AG20443 (cell line): Measurements from ENCODE around the gene HM13.
"Not testable (repeated sequence)": the region's sequence is repeated elsewhere in the genome, so short reads cannot be mapped to it uniquely, and the experiment has no call there.

Experiments used
- DNase-seq: peaks from one replicate; pipeline ENCODE4 v3.0.0; 2012; ENCODE audit warnings: low spot score, mixed read lengths

HM13 gene

DNA sequence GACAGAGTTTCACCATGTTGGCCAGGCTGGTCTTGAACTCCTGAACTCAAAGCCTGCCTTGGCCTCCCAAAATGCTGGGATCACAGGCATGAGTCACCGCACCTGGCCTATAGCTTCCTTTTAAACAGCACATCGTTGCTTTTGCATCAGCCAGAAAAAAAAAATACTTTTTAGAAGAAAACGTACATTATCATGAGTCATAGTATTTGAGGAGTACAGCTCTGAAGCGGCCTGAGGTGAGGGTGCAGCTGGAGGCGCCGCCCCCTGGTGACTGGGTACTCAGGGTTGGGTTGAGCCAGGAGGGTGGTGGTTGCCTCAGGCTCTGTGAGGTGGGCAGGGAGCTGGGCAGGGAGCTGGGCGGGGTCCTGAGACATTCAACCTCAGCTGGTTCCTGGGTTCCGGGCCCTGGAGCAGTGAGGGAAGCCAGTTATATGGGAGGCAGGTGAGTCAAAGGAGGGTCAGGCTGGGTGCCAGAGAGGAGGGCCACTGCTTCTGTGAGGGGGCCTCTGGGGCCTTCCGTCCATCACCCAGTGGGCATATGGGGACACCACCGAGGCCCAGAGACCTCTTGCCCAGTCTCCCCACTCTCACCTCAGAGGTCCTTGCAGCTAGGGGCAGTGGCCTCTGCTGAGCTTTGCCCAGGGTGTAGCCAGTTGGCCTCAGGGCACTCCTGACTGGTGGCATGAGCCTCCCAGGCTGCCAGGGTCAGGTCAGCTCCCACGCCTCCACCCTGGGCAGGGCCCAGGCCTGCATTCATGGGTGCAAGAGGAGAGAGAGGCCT is 79.2 kb downstream of the HM13 start:
- DNase-seq, result peak; percentile 56

DNA sequence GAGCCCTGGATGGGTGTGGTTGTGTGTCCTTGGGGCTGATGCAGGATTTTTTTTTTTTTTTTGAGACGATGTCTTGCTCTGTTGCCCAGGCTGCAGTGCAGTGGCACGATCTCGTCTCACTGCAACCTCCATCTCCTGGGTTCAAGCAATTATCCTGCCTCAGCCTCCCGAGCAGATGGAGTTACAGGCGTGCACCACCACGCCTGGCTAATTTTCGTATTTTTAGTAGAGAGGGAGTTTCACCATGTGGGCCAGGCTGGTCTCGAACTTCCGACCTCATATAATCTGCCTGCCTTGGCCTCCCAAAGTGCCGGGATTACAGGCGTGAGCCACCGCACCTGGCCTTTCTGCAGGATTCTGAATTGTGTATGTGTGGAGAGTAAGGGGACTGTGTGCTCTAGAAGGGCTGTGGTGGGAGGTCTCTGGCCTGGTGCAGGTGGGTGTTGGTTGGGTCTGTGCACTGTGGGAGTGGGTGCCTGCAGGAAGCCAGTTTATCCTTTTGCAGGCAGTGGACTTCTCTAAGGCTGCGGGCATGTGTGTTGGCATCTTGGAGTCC is 79.8 kb downstream of the HM13 start:
- DNase-seq, result no peak

DNA sequence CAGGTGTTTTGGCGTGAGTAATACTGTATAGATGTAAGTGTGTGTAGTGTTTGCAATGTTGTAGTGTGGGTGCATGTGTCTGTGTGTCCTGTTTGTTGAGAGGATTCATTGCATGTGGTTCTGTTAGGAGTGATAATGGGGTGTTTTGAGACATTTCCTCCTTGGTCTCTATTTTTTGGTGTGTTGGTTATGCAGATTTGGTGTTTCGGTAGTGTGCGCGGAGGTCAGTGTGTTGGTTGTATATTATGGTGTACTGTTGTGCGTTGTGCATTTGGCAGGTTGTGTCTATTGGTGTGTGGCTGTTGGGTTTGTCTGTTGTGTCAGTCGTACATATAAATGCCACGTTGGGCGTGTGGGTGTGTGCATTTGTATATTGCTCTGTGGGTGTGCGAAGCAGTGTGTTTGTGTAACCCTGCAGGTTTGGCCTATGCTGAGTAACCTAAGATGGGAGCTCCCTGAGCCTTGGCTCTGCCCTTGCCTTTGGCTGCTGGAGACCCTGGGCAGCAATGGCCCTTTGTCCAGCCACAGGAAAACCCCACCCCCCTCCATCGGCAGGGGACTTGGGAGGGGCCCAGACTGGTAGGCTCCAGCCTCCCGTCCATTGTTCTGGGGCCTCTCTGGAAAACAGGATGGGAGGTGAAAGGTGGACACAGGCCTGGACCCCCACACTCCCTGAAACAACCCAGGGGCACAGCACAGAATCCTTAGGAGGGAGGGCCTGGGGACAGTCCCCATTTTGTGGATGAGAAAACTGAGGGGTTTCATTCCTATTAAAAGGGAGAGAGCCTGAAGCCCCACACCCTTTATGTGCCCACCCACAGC is 80.5 kb downstream of the HM13 start:
- no peak for DNase-seq

DNA sequence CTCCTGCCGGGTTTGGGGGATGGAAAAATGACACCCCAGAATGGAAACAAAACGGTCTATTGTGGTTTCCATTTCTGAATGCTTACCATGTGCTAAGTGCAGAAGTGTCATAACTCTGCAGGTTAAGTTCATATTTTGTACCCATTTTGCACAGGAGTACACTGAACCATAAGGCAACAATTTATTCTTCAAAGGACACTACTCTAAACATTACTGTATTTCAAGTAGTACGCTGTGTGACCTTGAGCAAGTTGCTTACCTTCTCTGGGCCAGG is 81.1 kb downstream of the HM13 start:
- no peak for DNase-seq

DNA sequence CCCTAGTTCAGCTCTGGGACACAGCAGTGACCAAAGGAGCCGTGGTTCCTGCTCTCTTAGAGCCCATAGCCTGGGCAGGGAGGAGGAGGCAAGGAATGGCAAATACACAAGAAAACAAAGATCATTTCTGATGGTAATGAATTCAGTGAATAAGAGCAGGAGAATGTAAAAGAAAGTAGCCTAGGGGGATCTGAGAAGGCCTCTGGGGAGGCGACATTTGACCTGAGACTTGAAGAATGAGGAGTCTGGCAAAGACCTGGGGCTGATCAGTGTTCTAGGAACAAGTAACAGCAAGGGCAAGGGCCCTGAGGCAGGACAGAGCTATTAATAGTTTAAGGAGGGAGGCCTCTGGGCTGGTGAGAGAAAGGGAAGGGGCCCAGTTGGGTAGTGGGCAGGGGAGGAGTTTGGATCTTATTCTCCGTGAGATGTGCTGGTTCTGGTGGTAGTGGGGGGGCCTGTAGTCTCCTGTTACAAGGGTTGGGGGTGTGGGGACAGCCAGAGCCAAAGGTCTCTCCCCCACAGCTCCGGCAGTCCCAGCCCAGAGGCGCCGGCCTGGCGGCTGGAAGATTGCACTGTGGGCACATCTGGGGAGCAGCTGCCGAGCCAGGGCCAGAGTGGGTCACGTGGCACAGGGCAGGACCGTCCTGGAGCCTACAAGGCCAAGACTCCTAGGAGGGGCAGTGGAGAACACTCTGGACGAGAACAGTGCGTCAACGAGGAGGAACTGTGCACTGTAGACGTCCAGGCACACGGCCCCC is 81.6 kb downstream of the HM13 start:
- DNase-seq, result peak; percentile 93

DNA sequence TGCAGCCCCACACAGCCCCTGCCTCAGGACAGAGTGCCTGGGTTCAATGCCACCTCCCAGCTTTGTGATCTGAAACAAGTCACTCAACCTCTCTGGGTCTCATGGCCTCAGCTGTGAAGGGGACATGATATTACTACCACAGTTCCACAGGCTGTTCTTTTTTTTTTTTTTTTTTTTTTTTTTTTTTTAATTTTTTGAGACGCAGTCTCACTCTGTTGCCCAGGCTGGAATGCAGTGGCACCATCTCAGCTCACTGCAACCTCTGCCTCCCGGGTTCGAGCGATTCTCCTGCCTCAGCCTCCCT is 82.1 kb downstream of the HM13 start:
- DNase-seq, result not testable (repeated sequence)

DNA sequence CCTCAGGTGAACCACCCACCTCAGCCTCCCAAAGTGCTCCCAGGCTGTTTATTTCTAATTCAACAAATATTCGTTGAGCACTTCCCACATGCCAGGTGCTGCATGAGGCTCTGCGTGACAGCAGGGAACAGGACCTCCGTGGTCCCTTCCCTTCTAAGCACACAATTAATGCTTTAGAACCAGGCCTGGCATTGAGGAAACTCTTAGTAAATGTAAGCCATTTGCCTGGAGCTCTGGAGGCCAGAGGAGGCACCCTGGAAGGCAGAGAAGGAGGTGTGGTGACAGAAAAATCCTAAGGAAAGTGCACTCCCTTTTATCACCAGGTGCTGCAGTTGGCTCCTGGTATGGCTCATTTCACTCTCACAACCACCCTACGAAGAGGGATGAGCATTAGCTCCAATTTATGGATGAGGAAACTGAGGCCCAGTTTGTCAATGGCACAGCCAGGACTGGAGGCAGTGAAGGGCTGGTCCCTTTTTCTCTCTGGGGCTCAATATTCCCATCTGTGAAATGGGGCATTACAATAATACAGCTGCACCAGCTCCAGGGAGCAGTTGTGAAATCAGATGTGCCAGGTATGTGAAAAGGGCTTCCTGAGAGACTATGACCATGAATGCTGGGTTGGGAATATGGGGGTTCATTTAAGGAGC is 82.7 kb downstream of the HM13 start:
- no peak for DNase-seq

DNA sequence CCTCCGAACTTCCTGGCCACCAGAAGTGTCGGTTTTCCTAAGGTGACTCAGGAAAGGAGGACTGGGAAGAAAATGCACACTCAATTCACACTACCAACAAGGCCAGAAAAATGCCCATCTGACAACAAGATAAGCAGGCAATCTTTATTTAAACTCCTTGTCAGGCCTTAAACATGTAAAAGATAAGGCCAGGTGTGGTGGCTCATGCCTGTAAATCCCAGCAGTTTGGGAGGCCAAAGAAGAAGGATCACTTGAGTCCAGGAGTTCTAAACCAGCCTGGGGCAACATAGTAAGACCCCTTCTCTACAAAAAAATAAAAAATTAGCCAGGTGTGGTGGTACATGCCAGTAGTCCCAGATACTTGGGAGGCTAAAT is 83.2 kb downstream of the HM13 start:
- DNase-seq, result no peak

DNA sequence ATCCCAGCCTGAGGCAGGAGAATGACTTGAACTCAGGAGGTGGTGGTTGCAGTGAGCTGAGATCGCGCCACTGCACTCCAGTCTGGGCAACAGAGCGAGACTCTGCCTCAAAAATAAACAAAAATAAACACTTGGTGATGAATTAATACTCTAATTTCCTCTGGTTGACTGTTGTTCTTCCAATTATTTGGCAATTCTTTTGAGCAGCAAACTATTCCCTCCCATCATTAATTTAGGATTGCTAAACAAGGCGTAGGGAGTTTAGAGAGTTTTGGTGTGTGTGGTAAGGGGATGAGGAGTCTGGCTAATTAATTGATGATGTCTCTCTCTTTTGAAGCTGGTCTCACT is 88.2 kb downstream of the HM13 start:
- DNase-seq, result peak; percentile 13

DNA sequence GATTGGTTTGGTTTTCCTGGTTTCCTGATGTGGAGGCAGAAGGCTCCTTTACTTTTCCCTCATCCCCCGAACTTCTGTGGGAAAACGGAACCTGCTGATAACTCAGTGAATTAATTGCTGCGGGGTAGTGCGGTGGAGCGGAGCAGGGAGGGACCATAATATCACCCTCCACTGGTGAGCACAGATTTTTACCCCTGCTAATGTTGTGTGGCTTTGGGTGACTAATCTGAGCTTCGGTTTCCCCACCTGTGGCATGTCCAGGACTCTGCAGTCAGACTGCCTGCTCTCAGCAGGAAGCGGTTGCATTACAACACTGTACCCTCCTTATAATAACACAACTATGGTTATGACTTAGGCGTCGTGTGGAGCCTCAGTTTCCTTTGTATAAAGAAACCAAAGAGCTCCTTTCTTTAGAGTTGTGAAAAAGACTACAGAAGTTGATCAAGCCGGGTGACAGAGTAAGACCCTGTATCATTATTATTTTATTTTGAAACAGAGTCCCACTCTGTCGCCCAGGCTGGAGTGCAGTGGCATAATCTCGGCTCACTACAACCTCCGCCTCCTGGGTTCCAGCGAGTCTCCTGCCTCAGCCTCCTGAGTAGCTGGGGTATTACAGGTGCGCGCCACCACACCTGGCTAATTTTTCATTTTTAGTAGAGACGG is 88.7 kb downstream of the HM13 start:
- DNase-seq, result peak; percentile 54

DNA sequence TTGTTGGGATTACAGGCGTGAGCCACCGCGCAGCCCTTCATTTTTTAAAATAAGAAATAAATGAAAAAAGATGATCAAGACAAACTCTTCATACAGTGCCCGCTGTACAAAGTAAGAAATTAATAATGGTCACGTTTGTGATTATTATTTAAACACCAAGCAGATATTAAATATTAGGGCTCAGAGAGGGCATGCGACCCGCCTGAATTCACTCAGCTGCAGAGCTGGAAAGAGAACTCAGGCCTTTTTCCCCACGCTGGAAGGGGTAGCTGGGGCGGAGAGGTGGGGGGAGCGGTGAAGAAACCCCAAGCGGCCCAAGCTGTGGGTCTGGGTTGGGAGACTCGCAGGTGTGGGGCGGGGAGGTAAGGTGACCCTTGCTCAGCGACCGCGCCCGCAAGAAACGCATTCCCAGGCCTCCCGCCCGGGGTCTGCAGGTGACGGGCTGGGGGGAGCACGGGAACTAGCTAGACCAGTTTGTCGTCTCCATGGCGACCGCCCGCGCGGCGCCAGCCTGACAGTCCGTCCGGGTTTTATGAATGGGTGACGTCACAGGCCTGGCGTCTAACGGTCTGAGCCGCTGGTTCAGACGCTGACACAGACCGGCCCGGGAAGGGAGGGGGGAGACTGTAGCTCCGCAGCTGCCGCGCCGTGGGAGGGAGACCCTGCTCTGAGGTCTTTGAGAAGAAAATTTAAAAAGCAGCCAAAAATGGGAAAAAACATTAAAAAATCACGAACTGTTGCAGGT is 89.8 kb downstream of the HM13 start:
- DNase-seq, result peak; percentile 89

DNA sequence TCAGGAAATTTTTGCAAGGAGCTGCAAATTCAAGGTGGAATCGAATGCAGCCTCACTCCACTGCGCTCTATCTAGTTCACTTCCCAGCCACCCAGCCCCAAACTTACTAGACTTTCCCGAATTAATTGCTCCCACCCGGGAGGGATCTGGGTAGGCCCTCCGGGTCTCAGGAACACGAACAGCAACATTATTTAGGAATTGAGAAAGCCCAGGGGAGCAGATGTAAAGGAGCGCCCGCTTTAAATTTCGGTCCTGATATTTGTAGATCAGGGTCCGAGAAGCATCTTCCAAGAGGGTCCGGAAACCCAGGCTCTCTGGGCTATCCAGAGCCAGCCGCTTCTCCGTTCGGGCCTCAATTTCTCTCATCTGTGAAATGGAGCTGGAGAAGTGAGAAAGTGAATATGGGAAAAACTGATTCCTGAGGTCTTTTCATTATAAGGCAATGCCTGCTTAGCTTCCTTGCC is 90.4 kb downstream of the HM13 start:
- DNase-seq, result peak; percentile 13

DNA sequence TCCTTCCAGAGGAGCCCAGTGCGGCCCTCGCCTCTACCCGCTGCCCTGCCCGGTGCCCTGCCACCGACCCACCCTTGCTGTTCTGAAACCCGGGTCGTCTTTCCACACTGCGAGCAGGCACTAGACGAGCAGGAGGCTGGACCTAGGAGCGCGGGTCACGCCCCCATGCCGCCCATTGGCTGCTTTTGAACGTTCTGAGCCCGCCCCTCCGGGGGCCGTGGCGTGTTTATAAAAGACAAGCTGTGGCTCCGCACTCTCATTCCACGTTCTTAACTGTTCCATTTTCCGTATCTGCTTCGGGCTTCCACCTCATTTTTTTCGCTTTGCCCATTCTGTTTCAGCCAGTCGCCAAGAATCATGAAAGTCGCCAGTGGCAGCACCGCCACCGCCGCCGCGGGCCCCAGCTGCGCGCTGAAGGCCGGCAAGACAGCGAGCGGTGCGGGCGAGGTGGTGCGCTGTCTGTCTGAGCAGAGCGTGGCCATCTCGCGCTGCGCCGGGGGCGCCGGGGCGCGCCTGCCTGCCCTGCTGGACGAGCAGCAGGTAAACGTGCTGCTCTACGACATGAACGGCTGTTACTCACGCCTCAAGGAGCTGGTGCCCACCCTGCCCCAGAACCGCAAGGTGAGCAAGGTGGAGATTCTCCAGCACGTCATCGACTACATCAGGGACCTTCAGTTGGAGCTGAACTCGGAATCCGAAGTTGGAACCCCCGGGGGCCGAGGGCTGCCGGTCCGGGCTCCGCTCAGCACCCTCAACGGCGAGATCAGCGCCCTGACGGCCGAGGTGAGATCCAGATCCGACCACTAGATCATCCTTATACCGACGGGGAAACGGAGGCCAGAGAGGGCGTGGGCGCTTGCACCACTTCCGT is 91.0 kb downstream of the HM13 start, which contains the start of gene ID1:
Gene ID1, plus strand, starts transcription at position 259 of the 871 bp plus-strand sequence. Its CDS starts 99 bp downstream, at position 358.
- peak; percentile 94 for DNase-seq

DNA sequence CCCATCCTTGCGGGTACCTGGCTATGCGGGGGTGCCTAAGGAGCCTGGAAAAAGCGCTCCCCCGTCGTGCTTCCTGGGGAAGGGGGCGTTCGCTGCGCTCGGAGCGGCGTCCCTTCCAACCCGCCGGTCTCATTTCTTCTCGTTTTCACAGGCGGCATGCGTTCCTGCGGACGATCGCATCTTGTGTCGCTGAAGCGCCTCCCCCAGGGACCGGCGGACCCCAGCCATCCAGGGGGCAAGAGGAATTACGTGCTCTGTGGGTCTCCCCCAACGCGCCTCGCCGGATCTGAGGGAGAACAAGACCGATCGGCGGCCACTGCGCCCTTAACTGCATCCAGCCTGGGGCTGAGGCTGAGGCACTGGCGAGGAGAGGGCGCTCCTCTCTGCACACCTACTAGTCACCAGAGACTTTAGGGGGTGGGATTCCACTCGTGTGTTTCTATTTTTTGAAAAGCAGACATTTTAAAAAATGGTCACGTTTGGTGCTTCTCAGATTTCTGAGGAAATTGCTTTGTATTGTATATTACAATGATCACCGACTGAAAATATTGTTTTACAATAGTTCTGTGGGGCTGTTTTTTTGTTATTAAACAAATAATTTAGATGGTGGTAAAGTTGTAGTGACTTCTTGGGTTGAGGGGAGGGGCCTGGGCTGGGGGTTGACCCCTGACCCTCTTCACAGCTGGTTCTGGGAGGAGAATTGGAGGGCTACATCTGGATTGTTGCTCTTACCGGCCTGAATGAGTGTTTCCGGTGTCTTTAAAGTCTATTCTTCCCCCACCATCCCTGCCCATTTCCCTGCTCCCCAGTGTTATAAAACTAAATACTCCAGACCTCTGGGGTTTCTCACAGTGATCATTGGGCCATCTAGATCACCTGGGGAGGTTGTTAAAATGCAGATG is 91.9 kb downstream of the HM13 start:
- DNase-seq, result peak; percentile 33

DNA sequence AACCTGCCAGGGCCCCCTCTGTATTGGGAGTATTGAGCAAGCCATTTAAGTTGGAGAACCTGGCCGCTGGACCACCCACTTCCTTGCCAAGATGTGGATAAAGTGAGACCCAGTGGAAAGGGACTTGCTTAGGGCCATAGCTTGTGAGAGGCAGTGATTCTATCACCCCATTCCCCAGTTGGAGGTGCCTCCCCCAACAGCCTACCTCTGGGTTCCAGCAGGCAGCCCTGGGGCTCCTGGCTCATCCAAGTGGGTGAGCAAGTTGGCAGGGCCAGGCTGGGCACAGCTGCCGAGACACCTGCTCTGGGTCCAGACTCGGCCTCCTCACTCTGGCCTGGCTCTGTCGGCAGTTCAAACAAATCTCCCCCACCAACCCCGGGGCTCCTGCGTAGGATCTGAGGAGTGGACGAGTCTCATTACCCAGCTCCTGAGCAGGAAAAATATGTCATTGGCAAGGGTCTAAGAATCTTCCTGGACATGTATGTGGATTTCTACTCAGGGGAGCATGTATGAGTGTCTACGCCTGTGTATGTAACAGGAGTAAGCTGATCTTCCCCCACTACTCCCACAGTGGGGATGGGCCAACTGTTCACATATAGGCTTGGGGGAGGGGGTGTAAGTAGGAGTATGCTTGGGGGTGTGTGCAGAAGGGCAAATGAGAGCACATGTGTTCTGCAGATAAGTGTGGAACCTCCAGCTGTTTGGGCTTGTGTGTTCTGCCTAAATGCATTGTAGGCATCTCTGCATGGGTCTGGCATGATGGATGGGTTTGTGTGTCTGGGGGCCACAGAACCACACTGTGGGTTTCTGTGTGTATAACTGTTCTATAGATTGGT is 92.8 kb downstream of the HM13 start:
- no peak for DNase-seq

DNA sequence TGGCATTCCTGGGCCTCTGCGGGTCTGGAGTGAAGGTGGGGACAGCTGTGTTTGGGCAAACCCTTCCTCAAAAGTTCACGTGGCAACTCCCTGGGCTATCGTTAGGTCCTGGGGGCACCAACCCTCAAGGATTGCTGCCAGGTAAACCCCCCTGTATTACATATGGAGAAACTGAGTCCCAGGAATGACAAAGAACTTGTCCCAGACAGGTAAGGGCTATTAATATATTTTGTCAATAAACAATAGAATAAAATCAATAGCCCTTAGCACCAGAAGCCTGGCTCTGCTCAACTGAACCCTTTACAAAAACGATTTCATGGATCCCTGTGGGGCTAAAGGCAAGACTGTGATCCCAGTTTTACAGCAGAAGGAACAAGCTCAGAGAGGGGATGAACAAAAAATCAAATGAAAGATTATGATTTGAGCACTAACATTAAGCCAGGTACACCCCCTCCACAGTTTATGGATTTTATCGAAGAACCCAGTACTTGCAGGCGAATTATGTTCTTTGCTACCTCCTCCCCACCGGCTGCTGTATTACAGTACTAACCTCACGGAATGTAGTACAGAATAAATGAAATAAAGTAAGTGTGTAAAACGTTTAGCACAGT is 93.5 kb downstream of the HM13 start:
- peak; percentile 18 for DNase-seq

DNA sequence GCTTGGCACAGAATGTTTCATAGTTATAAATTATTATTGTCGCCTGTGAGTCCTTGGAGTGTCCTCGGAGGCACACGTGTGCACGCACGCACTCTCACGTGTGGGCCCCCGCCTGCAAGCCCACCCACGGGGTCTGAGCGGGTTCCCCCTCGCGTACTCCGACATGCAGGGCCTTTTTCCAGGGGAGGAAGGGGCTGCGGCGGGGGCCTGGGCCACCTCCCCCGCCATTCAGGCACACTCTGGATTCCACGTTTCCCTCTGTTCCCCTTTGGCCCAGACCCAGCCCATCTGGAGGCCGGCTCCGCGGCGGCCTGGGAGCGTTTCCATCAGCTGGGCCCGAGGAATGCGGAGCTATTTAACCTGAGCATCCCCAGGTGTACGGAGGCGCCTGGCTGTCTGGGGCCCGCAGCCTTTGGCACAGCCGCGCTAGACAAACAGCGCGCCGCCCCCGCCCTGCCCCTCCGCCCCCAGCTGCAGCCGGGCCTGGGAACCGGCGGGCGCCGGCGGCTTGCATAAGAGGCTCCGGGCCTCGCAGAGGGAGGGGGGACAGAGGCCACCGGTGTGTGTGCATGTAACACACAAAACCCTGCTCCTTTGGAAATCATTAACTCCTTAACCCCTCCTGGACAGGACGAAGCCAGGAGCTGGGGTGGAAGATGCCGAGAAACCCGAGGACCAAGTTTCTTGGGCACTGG is 94.2 kb downstream of the HM13 start:
- DNase-seq, result peak; percentile 73
